Measurements from ENCODE around the gene CCL4L2.
"Not testable (repeated sequence)": the region's sequence is repeated elsewhere in the genome, so short reads cannot be mapped to it uniquely, and the experiment has no call there.

The CCL4L2 gene

GRCh38 chr17:36195434-36196130 is 15.3 kb upstream of the CCL4L2 start:
- DNase-seq, result no peak

GRCh38 chr17:36196131-36196486 is 14.8 kb upstream of the CCL4L2 start:
- DNase-seq, result no peak

GRCh38 chr17:36197387-36197703 is 13.5 kb upstream of the CCL4L2 start:
- DNase-seq, result no peak

- peak; percentile 39 for DNase-seq
Observed at GRCh38 chr17:36198831-36199465, 11.9 kb upstream of the CCL4L2 start.

- not testable (repeated sequence) for DNase-seq
Observed at GRCh38 chr17:36201102-36201501, 9.8 kb upstream of the CCL4L2 start.

GRCh38 chr17:36201506-36201905 is 9.4 kb upstream of the CCL4L2 start:
- DNase-seq, result not testable (repeated sequence)

GRCh38 chr17:36203335-36203734 is 7.5 kb upstream of the CCL4L2 start:
- DNase-seq, result no peak

- no peak for DNase-seq
Observed at GRCh38 chr17:36204724-36205500, 6.0 kb upstream of the CCL4L2 start.

GRCh38 chr17:36205637-36206485 is 5.0 kb upstream of the CCL4L2 start:
- no peak for DNase-seq

- not testable (repeated sequence) for DNase-seq
Observed at GRCh38 chr17:36206486-36206821, 4.4 kb upstream of the CCL4L2 start.

- DNase-seq, result not testable (repeated sequence)
Observed at GRCh38 chr17:36207383-36207782, 3.5 kb upstream of the CCL4L2 start.

GRCh38 chr17:36209575-36209974 is 1.3 kb upstream of the CCL4L2 start:
- DNase-seq, result no peak

- not testable (repeated sequence) for DNase-seq
Observed at GRCh38 chr17:36211484-36212271, 815 bp downstream of the CCL4L2 start.

GRCh38 chr17:36212272-36212605 is 1.4 kb downstream of the CCL4L2 start:
- DNase-seq, result no peak

GRCh38 chr17:36212966-36213365 is 2.1 kb downstream of the CCL4L2 start:
- DNase-seq, result no peak

GRCh38 chr17:36213695-36214094 is 2.8 kb downstream of the CCL4L2 start:
- no peak for DNase-seq

- DNase-seq, result no peak
Observed at GRCh38 chr17:36214918-36215317, 4.1 kb downstream of the CCL4L2 start.

GRCh38 chr17:36215406-36216308 is 4.8 kb downstream of the CCL4L2 start:
- DNase-seq, result not testable (repeated sequence)

GRCh38 chr17:36219556-36219955 is 8.7 kb downstream of the CCL4L2 start:
- DNase-seq, result not testable (repeated sequence)

GRCh38 chr17:36220737-36221580 is 10.1 kb downstream of the CCL4L2 start:
- DNase-seq, result not testable (repeated sequence)

All from stimulated activated CD4-positive, alpha-beta T cell treated with anti-CD3 and anti-CD28 coated beads, Interleukin-15, amount 100 ng/mL, for 24 hours (primary cell).